Stomach (tissue), 4 donors: ENCODE measurements around the gene PTAR1.

Experiments
- CTCF ChIP-seq, 7 experiments: fragments of 450-650 bp in 4 of 7; fragments of 200-600 bp in 3 of 7; sonication (generic) in 3 of 7; IDR thresholded peaks; one replicate each; pipeline ENCODE4 v1.5.1; 2016 to 2019; ENCODE audit warnings: antibody characterized with exemption in 7 of 7, control low read depth in 2 of 7, mild to moderate bottlenecking in 1 of 7
- EP300 ChIP-seq: sonication (generic); formaldehyde crosslinking; IDR thresholded peaks from one replicate; pipeline ENCODE4 v1.6.1; 2017; ENCODE audit warnings: antibody characterized with exemption
- POLR2A ChIP-seq, 4 donors: fragments of 450-650 bp; IDR thresholded peaks; one replicate each; pipeline ENCODE4 v1.6.1; 2016; ENCODE audit warnings: antibody characterized with exemption in 4 of 4, control low read depth in 2 of 4, mild to moderate bottlenecking in 1 of 4, moderate library complexity in 1 of 4
- POLR2AphosphoS5 ChIP-seq, 3 donors: sonication (generic); formaldehyde crosslinking; IDR thresholded peaks; one replicate each; pipeline ENCODE4 v1.6.1; 2016; ENCODE audit warnings: antibody characterized with exemption in 3 of 3

GRCh38 chr9:69672596-69673310, 87.1 kb downstream of the PTAR1 start:
- TF ChIP-seq CTCF (IDR thresholded peaks at IDR 0.05) (peak in 5 of 7 experiments; percentile 64 to 87 (median 81)), POLR2A (IDR thresholded peaks at IDR 0.05) (no peak), POLR2AphosphoS5 (IDR thresholded peaks at IDR 0.05) (peak in 1 of 3 donors; percentile 53), EP300 (no peak)
